Measurements from ENCODE around the gene RINT1. TPM values are rescaled to one million over a fixed set of nuclear protein-coding genes. Genes with fewer than 3 reads are reported as not detected.

The RINT1 gene
- total RNA-seq, 6 experiments from 2014 or later = 7.2 to 10.6 (median 9.1) TPM

- ATAC-seq (no peak), DNase-seq (no peak)
- Histone ChIP-seq H3K4me3 (no peak overlapping the region), H3K9me3 (no peaks in the 10 kb centered on the region), H3K36me3 (no peaks in the 10 kb centered on the region), H3K27ac (no peak overlapping the region), H3K4me1 (peaks cover 0 to 7% (median 0%) of the 10 kb centered on the region in 4 donors), H3K27me3 (no peaks in the 10 kb centered on the region)
- TF ChIP-seq POLR2A (IDR thresholded peaks at IDR 0.05) (no peak), CTCF (IDR thresholded peaks at IDR 0.05) (no peak)
- intact Hi-C loops (cut with DNase I) = no loop called here
Measured at GRCh38 chr7:105578496-105578895, 46.5 kb downstream of the RINT1 start.

DNA sequence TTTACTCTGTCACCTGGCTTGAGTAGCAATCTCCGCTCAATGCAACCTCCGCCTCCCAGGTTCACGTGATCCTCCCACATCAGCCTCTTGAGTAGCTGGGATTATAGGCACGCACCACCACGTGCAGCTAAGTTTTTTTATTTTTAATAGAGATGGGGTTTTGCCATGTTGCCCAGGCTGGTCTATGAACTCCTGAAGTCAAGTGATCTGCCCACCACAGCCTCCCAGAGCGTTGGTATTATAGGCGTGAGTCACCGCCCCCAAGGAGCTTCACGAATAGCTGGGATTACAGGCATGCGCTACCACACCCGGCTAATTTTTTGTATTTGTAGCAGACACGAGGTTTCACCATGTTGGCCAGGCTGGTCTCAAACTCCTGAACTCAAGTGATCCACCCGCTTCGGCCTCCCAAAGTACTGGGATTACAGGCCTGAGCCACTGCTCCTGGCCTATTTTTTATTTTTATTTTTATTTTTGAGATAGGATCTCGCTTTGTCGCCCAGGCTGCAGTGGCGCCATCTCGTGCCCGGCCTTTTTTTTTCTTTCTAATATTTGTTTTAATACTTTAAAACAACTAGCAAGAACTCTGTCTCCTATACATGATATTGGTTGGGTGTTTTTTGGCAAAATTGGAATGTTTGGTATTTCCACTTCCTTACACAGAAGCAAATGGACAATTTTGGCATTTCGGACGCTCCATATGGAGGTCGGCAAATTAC is 48.2 kb downstream of the RINT1 start:
- H3K27ac ChIP-seq = no peak overlapping the region
- no peak for TF ChIP-seq POLR2A (IDR thresholded peaks at IDR 0.05)
- no peak for TF ChIP-seq CTCF (IDR thresholded peaks at IDR 0.05)
- H3K27me3 ChIP-seq = no peaks in the 10 kb centered on the region
- H3K9me3 ChIP-seq = no peaks in the 10 kb centered on the region
- intact Hi-C loops (cut with DNase I) = no loop called here
- peaks cover 0 to 7% (median 0%) of the 10 kb centered on the region in 4 donors for H3K4me1 ChIP-seq
- no peak overlapping the region for H3K4me3 ChIP-seq
- 92% methylated on average over 21 of the region's 22 CpGs for WGBS (ENCODE audit: insufficient coverage, low coverage, low lambda C conversion rate, missing lambda C conversion rate)
- no peaks in the 10 kb centered on the region for H3K36me3 ChIP-seq
- ATAC-seq = no peak
- no peak for DNase-seq

DNA sequence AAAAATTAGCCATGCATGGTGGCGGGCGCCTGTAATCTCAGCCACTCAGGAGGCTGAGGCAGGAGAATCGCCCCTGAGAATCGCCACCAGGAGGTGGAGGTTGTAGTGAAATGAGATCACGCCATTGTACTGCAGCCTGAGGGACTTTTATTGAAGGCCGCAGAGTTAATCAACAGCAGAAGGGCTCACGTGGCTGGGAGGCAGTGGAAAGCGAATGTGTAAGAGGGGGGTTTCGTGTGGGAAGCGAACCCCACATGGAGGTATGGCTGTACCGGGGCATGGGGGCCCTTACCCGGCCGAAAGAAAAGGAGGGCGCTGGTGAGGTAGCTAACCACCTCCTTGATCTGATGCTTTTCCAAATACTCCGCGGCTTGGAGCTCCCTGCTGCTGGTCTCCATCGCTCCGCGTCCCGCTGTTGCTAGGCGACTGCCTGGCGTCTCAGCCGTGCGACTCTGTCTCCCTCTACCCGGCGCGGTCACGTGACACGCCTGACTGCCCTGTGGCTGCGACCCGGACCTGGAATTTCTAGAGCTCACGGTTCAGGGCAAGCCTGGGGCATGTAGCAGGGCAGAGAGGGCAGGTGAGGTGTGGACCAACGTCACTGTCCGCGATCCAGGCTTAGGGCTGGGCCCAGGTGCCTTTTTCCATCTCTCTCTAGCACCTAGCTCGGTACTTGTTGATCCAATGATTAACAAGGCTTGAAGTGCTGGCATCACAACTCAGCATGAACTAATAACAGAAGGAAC is 49.2 kb downstream of the RINT1 start, which contains the start of gene EFCAB10:
Gene EFCAB10, minus strand, starts transcription at position 428 of the 746 bp plus-strand sequence. Its CDS starts 30 bp downstream, at position 398.
- peaks cover 0 to 7% (median 0%) of the 10 kb centered on the region in 4 donors for H3K4me1 ChIP-seq

GRCh38 chr7:105583061-105583460 is 51.1 kb downstream of the RINT1 start:
- Histone ChIP-seq H3K27ac (no peak overlapping the region), H3K9me3 (no peaks in the 10 kb centered on the region), H3K4me3 (no peak overlapping the region), H3K27me3 (no peaks in the 10 kb centered on the region), H3K36me3 (no peaks in the 10 kb centered on the region), H3K4me1 (peaks cover 0 to 7% (median 0%) of the 10 kb centered on the region in 4 donors)
- intact Hi-C loops (cut with DNase I) = no loop called here
- WGBS (ENCODE audit: insufficient coverage, low coverage, low lambda C conversion rate, missing lambda C conversion rate) = 67% methylated on average over 3 of the region's 39 CpGs
- DNase-seq = no peak
- TF ChIP-seq CTCF (IDR thresholded peaks at IDR 0.05) (no peak), POLR2A (IDR thresholded peaks at IDR 0.05) (no peak)
- no peak for ATAC-seq

More for the DNA sequence above, 49.2 kb downstream of the RINT1 start, which contains the start of gene EFCAB10:
- no peak within 1 kb of the TSS for H3K27ac ChIP-seq
- ATAC-seq (peak; percentile 70 to 84 (median 73)), DNase-seq (peak; percentile 56 to 81 (median 58))
- no peaks in the 10 kb centered on the region for H3K27me3 ChIP-seq
- intact Hi-C loops (cut with DNase I) = no loop called here
- no peaks in the 10 kb centered on the region for H3K9me3 ChIP-seq
- peak within 1 kb of the TSS in 1 of 3 donors; percentile 12 for H3K4me3 ChIP-seq
- H3K36me3 ChIP-seq = no peaks in the 10 kb centered on the region
- 31% methylated on average over 17 of the region's 36 CpGs for WGBS (ENCODE audit: insufficient coverage, low coverage, low lambda C conversion rate, missing lambda C conversion rate)
- TF ChIP-seq CTCF (IDR thresholded peaks at IDR 0.05) (no peak), POLR2A (IDR thresholded peaks at IDR 0.05) (no peak)

Measured in right lobe of liver (tissue), 6 donors.